Uterus (tissue), 2 donors: ENCODE measurements around the gene ELL2.

Experiments
- CTCF ChIP-seq, 4 experiments: fragments of 200-600 bp in 2 of 4; fragments of 450-650 bp in 2 of 4; sonication (generic) in 2 of 4; IDR thresholded peaks; one replicate each; pipeline ENCODE4 v1.5.1; 2016 to 2019; ENCODE audit warnings: antibody characterized with exemption in 4 of 4, mild to moderate bottlenecking in 2 of 4, moderate library complexity in 1 of 4
- POLR2A ChIP-seq, 2 donors: fragments of 450-650 bp; IDR thresholded peaks; one replicate each; pipeline ENCODE4 v1.6.1; 2016; ENCODE audit warnings: antibody characterized with exemption in 2 of 2, mild to moderate bottlenecking in 1 of 2, moderate library complexity in 1 of 2

DNA sequence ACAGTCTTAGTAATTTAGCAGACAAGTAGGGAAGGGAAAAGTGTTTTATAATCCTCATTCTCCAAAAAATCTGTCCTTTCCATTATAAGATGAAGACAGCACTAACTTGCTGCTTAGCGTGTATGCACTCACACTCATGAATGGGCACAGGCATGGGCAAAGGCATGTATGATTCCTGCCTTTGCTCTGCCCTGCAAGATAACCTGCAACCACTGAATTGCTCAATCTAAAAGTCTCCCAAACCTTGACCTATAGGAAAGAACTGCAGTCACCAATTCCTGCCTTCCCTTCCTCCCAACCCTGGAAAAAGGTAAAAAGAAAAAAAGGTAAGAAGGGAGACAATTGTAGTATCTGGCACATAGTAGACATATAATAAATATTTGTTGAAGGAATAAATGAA, 40.8 kb downstream of the ELL2 start:
- TF ChIP-seq POLR2A (IDR thresholded peaks at IDR 0.05): no peak
- no peak for TF ChIP-seq CTCF (IDR thresholded peaks at IDR 0.05)
